Ascending aorta (tissue), 2 donors: ENCODE data around the gene MEGF10. TPM values are rescaled to one million over a fixed set of nuclear protein-coding genes. Genes with fewer than 3 reads are reported as not detected.

Experiments used
- DNase-seq, 2 donors: peaks; one replicate each; pipeline ENCODE4 v3.0.0-alpha.2; 2019; ENCODE audit warnings: low spot score in 2 of 2
- H3K27ac ChIP-seq, 2 donors: fragments of 200-600 bp; sonication (generic); one replicate each; pipeline ENCODE4 v1.5.1; 2016 to 2017; ENCODE audit warnings: mild to moderate bottlenecking in 1 of 2
- H3K27me3 ChIP-seq: fragments of 200-600 bp; sonication (generic); one replicate; pipeline ENCODE4 v1.5.1; 2017
- H3K36me3 ChIP-seq, 2 donors: fragments of 200-600 bp; sonication (generic); one replicate each; pipeline ENCODE4 v1.5.1; 2016
- H3K4me1 ChIP-seq, 2 donors: fragments of 200-600 bp; sonication (generic); one replicate each; pipeline ENCODE4 v1.5.1; 2016 to 2017; ENCODE audit warnings: mild to moderate bottlenecking in 1 of 2
- H3K4me3 ChIP-seq, 2 donors: fragments of 200-600 bp; sonication (generic); one replicate each; pipeline ENCODE4 v1.5.1; 2016 to 2017; ENCODE audit warnings: mild to moderate bottlenecking in 1 of 2
- H3K9me3 ChIP-seq, 2 donors: fragments of 200-600 bp; sonication (generic); one replicate each; pipeline ENCODE4 v1.5.1; 2016
- CTCF ChIP-seq, 3 experiments: fragments of 200-600 bp in 2 of 3; fragments of 450-650 bp in 1 of 3; sonication (generic) in 2 of 3; IDR thresholded peaks; one replicate each; pipeline ENCODE4 v1.5.1; 2016 to 2019; ENCODE audit warnings: antibody characterized with exemption in 3 of 3, mild to moderate bottlenecking in 1 of 3, moderate library complexity in 1 of 3
- intact Hi-C: fragments of 100-400 bp; cut with DNase I; formaldehyde crosslinking; loops from one replicate; pipeline ENCODE4 v1.15.1; 2023
- total RNA-seq: library from RNA; depleted of rRNA; stranded (reverse); fragments of >200 nt; gene quantifications from one replicate; pipeline ENCODE4 v1.1.0, GENCODE V29; 2016

Gene MEGF10
- total RNA-seq, 1 donor from 2014 or later: 0.11 TPM

DNA sequence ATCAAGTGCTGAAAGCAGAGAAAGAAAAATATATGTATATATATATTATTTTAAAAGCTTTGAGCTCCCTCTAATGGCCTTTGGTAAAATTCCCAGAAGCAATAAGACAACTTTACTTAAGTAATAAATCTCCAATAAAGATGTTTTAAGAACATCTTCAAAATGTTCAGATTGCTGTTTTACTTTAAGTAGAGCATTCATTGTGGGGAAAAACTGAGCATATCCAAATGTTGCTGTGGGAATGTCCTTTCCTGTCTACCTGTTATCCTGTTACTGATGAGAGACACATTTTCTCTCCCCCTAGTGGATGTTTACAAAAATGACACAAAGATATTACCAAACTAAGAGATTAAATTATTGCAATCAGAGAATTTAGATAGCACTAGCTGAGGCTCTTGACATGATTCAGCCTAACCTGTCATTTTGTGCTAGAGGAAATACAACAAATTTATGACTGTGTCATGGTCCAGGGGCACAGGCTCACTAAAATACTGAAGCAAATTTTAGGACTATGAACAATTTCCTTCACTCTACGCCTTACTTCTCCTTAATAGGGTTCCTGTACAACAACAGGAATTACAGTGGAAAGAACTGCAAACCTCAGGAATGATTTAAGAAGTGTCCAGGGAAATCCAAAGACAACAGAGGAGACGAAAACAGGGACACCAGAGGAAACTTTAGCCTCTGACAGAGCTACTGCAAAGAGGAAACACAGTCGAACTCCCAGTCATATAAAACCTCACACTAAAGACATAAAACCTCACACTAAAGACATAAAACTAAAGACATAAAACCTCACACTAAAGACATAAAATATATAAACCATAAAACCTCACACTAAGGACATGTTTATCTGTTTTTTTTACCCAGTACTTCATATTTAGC, 202.5 kb downstream of the MEGF10 start:
- no peak for DNase-seq
- no peaks in the 10 kb centered on the region for H3K4me1 ChIP-seq
- H3K27ac ChIP-seq: no peak overlapping the region
- intact Hi-C loops: loop anchor here (10.0 kb wide), 1 partner anchor 838 kb away; no protein-coding TSS in a partner anchor
- no peaks in the 10 kb centered on the region for H3K27me3 ChIP-seq
- no peaks in the 10 kb centered on the region for H3K36me3 ChIP-seq
- no peaks in the 10 kb centered on the region for H3K9me3 ChIP-seq
- no peak overlapping the region for H3K4me3 ChIP-seq
- peak; percentile 18 to 48 (median 46) for TF ChIP-seq CTCF (IDR thresholded peaks at IDR 0.05)

DNA sequence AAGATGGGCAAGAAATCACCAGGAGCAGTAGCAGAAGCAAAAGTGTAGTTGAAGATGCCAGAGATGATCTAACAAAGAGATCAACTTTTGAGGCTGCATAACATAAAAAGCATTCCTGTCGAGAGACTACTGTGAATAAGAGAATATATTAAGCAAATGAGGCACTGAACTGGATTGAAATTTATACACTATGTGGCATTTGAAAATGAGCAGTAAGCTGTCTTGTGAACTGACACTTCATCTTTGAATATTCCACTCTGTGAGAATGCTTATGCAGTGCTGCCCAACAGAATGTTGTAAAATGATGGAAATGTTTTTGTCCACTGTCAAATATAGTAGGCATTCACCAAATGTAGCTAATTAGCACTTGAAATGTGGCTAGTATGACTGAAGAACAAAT, 208.0 kb downstream of the MEGF10 start:
- intact Hi-C loops: loop anchor here (10.0 kb wide), 1 partner anchor 844 kb away; no protein-coding TSS in a partner anchor
- no peaks in the 10 kb centered on the region for H3K9me3 ChIP-seq
- H3K4me1 ChIP-seq: no peaks in the 10 kb centered on the region
- no peak overlapping the region for H3K27ac ChIP-seq
- DNase-seq: no peak
- no peaks in the 10 kb centered on the region for H3K27me3 ChIP-seq
- no peak overlapping the region for H3K4me3 ChIP-seq
- TF ChIP-seq CTCF (IDR thresholded peaks at IDR 0.05): no peak
- H3K36me3 ChIP-seq: no peaks in the 10 kb centered on the region

GRCh38 chr5:127505905-127506304, 215.3 kb downstream of the MEGF10 start:
- Histone ChIP-seq H3K27ac (no peak overlapping the region), H3K36me3 (no peaks in the 10 kb centered on the region), H3K9me3 (no peaks in the 10 kb centered on the region), H3K27me3 (no peaks in the 10 kb centered on the region), H3K4me3 (no peak overlapping the region), H3K4me1 (no peaks in the 10 kb centered on the region)
- DNase-seq: no peak
- no peak for TF ChIP-seq CTCF (IDR thresholded peaks at IDR 0.05)
- intact Hi-C loops: no loop called here

GRCh38 chr5:127506616-127507015, 216.0 kb downstream of the MEGF10 start:
- no peaks in the 10 kb centered on the region for H3K9me3 ChIP-seq
- TF ChIP-seq CTCF (IDR thresholded peaks at IDR 0.05): no peak
- no peaks in the 10 kb centered on the region for H3K27me3 ChIP-seq
- H3K36me3 ChIP-seq: no peaks in the 10 kb centered on the region
- H3K27ac ChIP-seq: no peak overlapping the region
- no peaks in the 10 kb centered on the region for H3K4me1 ChIP-seq
- H3K4me3 ChIP-seq: no peak overlapping the region
- intact Hi-C loops: no loop called here
- no peak for DNase-seq

DNA sequence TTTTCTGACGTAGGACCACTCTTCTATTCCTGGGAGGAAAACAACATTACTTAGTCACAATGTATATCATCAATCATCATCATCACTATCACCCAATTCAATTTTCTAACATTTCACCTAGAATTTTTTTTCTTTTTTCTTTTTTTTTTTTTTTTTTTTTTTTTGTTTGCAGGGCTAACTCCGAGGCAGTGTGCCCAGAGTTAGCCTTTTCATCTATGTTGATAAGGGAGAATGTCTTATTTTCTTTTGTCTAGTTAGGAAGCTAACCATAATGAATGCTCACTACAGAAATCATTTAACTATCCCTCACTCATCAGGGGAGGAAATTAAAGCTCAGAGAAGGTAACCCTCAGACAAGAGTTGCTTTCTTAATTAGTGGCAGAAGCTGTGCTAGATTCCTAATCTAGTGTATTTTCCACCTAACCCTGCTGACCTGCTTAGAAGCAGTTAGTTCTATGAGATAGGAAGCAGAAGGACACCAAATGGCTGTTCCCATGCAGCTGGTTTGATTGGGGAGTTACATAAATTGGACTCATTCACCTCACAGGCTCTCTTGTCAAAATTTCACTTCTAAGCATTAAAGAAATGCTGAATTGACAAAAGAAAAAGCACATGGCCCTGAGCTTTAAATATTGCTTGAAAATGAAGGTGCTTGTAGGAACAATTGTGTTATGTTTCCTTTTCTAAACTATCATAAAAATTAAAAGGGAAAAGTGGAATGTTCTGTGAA, 218.2 kb downstream of the MEGF10 start:
- Histone ChIP-seq H3K27ac (no peak overlapping the region), H3K4me3 (no peak overlapping the region), H3K27me3 (no peaks in the 10 kb centered on the region), H3K4me1 (no peaks in the 10 kb centered on the region), H3K9me3 (no peaks in the 10 kb centered on the region), H3K36me3 (no peaks in the 10 kb centered on the region)
- TF ChIP-seq CTCF (IDR thresholded peaks at IDR 0.05): no peak
- no peak for DNase-seq
- intact Hi-C loops: no loop called here

Other genes starting within 250 kb of the MEGF10 start
- gene C5orf63, start 217.3 kb upstream of the MEGF10 start, total RNA-seq: not detected
- gene PRRC1, start 226.8 kb downstream of the MEGF10 start, total RNA-seq: 39.5 TPM